HepG2 (cell line): ENCODE results near the gene MSI2. TPM values are rescaled to one million over a fixed set of nuclear protein-coding genes. Genes with fewer than 3 reads are reported as not detected.
A peak's percentile ranks its signal among the peaks of the same experiment; 100 is the strongest.

Source experiments
- ATF7-NPFF ChIP-seq: sonication (generic); formaldehyde crosslinking; IDR thresholded peaks from 2 replicates; pipeline ENCODE4 v1.8.1; 2023; ENCODE audit warnings: mild to moderate bottlenecking, low read depth, missing genetic modification reagents, moderate library complexity
- MAFK ChIP-seq, 2 experiments: IDR thresholded peaks in 1 of 2; conservative IDR thresholded peaks in 1 of 2; 2 replicates each; pipeline ENCODE4 v1.6.1; 2011; ENCODE audit warnings: improper control_type of control experiment in 2 of 2, low read length in 2 of 2
- RELA ChIP-seq: sonication (generic); formaldehyde crosslinking; IDR thresholded peaks from 2 replicates; pipeline ENCODE4 v1.4.0; 2020; ENCODE audit warnings: missing genetic modification reagents
- REXO4 ChIP-seq: sonication (generic); formaldehyde crosslinking; IDR thresholded peaks from 2 replicates; pipeline ENCODE4 v1.8.0; 2022; ENCODE audit warnings: missing genetic modification reagents, mild to moderate bottlenecking, borderline replicate concordance
- SKI ChIP-seq: fragments of 450-650 bp; IDR thresholded peaks from one replicate; pipeline ENCODE4 v1.6.1; 2018; ENCODE audit warnings: mild to moderate bottlenecking; ENCODE audit not compliant: partially characterized antibody
- ZBTB3 ChIP-seq: sonication (generic); formaldehyde crosslinking; IDR thresholded peaks from 2 replicates; pipeline ENCODE4 v1.4.0; 2020; ENCODE audit warnings: low read depth, mild to moderate bottlenecking, moderate library complexity, missing genetic modification reagents, borderline replicate concordance
- ZNF569 ChIP-seq: sonication (generic); formaldehyde crosslinking; IDR thresholded peaks from 2 replicates; pipeline ENCODE4 v1.5.0; 2020; ENCODE audit warnings: mild to moderate bottlenecking, missing genetic modification reagents, moderate library complexity, borderline replicate concordance
- ZNF768 ChIP-seq: sonication (generic); formaldehyde crosslinking; IDR thresholded peaks from 2 replicates; pipeline ENCODE4 v1.4.0; 2020; ENCODE audit warnings: missing genetic modification reagents
- ZSCAN21 ChIP-seq: sonication (generic); formaldehyde crosslinking; IDR thresholded peaks from 2 replicates; pipeline ENCODE4 v1.8.0; 2022; ENCODE audit warnings: mild to moderate bottlenecking, missing genetic modification reagents, moderate library complexity, borderline replicate concordance
- polyA plus RNA-seq, 8 experiments: library from polyadenylated mRNA; depleted of rRNA in 3 of 8; stranded (reverse) in 7 of 8; unstranded in 1 of 8; fragments of >200 nt; fragmentation: Illumina TruSeq in 4 of 8; extraction: Trizol in 4 of 8; gene quantifications; 2 replicates each; pipeline versions ENCODE4 v1.2.1 to v1.2.3, GENCODE V29; 2011 to 2016; ENCODE audit warnings: low read depth in 4 of 8, missing spikeins in 1 of 8, mixed read lengths in 1 of 8; ENCODE audit not compliant: insufficient read depth in 1 of 8
- total RNA-seq, 5 experiments: library from RNA; depleted of rRNA; stranded (reverse); fragments of >200 nt; fragmentation: Illumina TruSeq; extraction: Trizol; gene quantifications; 2 replicates each; pipeline ENCODE4 v1.2.3, GENCODE V29; 2016; ENCODE audit warnings: low read depth in 1 of 5
- TF ChIP-seq, protein P1 (sequence below): sonication (generic); formaldehyde crosslinking; IDR thresholded peaks from 2 replicates; pipeline ENCODE4 v1.5.0; 2020; ENCODE audit warnings: mild to moderate bottlenecking, missing genetic modification reagents, borderline replicate concordance
- TF ChIP-seq, protein P2 (sequence below): IDR thresholded peaks from 2 replicates; pipeline ENCODE4 v1.6.1; 2016; ENCODE audit warnings: control low read depth
- TF ChIP-seq, protein P3 (sequence below): sonication (generic); formaldehyde crosslinking; IDR thresholded peaks from 2 replicates; pipeline ENCODE4 v1.5.0; 2020; ENCODE audit warnings: missing genetic modification reagents
- TF ChIP-seq, protein P4 (sequence below): IDR thresholded peaks from 2 replicates; pipeline ENCODE4 v1.6.1; 2016; ENCODE audit warnings: low read depth, control low read depth
- TF ChIP-seq, protein P5 (sequence below): fragments of 450-650 bp; IDR thresholded peaks from 2 replicates; pipeline ENCODE4 v1.6.1; 2017; ENCODE audit warnings: mild to moderate bottlenecking

Gene MSI2
- total and polyA plus RNA-seq, 2 of the 13 experiments (the other 11 are each of a cell fraction or from before 2014, with no cell fraction given), result 77.5 to 78.4 TPM

DNA sequence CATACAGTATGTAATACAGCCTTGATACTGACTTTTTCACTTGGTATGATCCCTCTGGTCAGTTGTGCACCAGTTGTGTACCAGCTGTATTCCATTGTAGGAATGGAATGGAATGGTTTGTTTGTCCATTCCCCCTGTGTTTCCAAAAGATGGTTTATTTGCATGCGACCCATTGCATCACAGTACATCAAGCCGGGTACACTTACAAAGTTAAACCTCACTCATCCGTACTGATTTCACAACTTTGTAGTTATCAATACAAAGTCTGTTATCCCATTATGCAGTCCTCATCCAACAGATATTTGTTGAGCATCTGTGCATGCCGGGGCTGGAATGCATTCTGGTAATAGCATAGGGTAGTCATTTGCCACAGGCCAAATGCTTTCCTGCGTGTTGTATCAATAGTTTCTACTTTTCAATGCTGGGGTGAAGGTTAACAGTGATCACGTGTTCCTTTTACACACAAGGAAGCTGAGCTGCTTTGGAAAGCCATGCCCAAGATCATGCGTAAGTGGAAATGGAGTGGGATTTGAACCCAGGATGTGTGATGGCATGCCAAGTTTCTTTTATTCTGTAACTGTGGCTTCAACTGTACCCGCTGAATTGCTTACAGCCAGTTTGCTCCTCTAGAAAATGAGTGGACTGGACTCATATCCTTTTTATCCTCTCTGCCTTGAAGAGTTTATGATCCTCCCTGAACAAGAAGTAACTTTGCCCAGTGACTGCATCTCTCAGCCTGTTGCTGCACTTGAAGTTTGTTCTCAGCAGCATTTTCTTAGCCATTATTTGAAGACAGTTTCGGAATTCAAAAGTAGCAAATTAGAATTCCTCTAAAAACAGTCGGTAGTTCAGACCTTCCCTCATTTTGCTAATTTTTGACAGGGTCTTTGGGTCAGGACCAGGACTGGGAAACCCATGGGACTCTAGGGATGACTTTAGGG lies 260.2 kb downstream of the MSI2 start (continued):
- TF ChIP-seq ATF7-NPFF (CRISPR knock-in tag) (peak; percentile 85), ZSCAN21 (CRISPR knock-in tag) (no peak), REXO4 (CRISPR knock-in tag) (no peak), RELA (no peak), ZBTB3 (CRISPR knock-in tag) (0 out of 2 replicates have a peak, but pooled peaks have one; percentile 49), MAFK (conservative IDR thresholded peaks at IDR 0.05 in 1 of 2, IDR thresholded peaks at IDR 0.05 in 1 of 2; ENCODE audit: low read length in 2 of 2) (0 out of 4 replicates have a peak, but pooled peaks of 1 of the 2 experiments have one; percentile 6), ZNF768 (CRISPR knock-in tag) (no peak), ZNF569 (CRISPR knock-in tag) (no peak), SKI (peak; percentile 84)
- TF ChIP-seq, protein P1, sequence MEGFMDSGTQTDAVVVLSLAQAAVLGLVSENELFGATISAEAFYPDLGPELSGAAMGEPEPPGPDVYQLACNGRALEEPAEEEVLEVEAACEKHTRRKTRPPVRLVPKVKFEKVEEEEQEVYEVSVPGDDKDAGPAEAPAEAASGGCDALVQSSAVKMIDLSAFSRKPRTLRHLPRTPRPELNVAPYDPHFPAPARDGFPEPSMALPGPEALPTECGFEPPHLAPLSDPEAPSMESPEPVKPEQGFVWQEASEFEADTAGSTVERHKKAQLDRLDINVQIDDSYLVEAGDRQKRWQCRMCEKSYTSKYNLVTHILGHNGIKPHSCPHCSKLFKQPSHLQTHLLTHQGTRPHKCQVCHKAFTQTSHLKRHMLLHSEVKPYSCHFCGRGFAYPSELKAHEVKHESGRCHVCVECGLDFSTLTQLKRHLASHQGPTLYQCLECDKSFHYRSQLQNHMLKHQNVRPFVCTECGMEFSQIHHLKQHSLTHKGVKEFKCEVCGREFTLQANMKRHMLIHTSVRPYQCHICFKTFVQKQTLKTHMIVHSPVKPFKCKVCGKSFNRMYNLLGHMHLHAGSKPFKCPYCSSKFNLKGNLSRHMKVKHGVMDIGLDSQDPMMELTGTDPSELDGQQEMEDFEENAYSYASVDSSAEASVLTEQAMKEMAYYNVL (CRISPR knock-in tag), result peak; percentile 78; the same call in 1 of the 2 replicates
- TF ChIP-seq, protein P2, sequence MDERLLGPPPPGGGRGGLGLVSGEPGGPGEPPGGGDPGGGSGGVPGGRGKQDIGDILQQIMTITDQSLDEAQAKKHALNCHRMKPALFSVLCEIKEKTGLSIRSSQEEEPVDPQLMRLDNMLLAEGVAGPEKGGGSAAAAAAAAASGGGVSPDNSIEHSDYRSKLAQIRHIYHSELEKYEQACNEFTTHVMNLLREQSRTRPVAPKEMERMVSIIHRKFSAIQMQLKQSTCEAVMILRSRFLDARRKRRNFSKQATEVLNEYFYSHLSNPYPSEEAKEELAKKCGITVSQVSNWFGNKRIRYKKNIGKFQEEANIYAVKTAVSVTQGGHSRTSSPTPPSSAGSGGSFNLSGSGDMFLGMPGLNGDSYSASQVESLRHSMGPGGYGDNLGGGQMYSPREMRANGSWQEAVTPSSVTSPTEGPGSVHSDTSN (CRISPR knock-in tag), result no peak
- TF ChIP-seq, protein P3, sequence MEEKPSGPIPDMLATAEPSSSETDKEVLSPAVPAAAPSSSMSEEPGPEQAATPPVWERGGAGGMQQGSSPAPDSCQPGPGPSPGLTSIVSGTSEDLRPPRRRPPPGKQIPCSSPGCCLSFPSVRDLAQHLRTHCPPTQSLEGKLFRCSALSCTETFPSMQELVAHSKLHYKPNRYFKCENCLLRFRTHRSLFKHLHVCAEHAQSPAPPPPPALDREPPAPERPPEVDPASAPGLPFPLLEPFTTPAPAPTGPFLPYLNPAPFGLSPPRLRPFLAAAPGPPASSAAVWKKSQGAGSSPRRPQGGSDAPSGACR (CRISPR knock-in tag), result no peak
- TF ChIP-seq, protein P4, sequence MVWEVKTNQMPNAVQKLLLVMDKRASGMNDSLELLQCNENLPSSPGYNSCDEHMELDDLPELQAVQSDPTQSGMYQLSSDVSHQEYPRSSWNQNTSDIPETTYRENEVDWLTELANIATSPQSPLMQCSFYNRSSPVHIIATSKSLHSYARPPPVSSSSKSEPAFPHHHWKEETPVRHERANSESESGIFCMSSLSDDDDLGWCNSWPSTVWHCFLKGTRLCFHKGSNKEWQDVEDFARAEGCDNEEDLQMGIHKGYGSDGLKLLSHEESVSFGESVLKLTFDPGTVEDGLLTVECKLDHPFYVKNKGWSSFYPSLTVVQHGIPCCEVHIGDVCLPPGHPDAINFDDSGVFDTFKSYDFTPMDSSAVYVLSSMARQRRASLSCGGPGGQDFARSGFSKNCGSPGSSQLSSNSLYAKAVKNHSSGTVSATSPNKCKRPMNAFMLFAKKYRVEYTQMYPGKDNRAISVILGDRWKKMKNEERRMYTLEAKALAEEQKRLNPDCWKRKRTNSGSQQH (CRISPR knock-in tag), result no peak
- TF ChIP-seq, protein P5, sequence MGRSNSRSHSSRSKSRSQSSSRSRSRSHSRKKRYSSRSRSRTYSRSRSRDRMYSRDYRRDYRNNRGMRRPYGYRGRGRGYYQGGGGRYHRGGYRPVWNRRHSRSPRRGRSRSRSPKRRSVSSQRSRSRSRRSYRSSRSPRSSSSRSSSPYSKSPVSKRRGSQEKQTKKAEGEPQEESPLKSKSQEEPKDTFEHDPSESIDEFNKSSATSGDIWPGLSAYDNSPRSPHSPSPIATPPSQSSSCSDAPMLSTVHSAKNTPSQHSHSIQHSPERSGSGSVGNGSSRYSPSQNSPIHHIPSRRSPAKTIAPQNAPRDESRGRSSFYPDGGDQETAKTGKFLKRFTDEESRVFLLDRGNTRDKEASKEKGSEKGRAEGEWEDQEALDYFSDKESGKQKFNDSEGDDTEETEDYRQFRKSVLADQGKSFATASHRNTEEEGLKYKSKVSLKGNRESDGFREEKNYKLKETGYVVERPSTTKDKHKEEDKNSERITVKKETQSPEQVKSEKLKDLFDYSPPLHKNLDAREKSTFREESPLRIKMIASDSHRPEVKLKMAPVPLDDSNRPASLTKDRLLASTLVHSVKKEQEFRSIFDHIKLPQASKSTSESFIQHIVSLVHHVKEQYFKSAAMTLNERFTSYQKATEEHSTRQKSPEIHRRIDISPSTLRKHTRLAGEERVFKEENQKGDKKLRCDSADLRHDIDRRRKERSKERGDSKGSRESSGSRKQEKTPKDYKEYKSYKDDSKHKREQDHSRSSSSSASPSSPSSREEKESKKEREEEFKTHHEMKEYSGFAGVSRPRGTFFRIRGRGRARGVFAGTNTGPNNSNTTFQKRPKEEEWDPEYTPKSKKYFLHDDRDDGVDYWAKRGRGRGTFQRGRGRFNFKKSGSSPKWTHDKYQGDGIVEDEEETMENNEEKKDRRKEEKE, result no peak
